SHP77 (cell line): ENCODE measurements around the gene C1QA.
"Not testable (repeated sequence)": the region's sequence is repeated elsewhere in the genome, so short reads cannot be mapped to it uniquely, and the experiment has no call there.

Source experiments
- DNase-seq, 2 experiments: peaks; one replicate each; lab custom pipeline; 2025; lab: John Stamatoyannopoulos, UW

Gene C1QA

GRCh38 chr1:22673486-22674409 is 37.3 kb downstream of the C1QA start:
- peak in 1 of 2 experiments; percentile 27 for DNase-seq

GRCh38 chr1:22674410-22674749 is 38.0 kb downstream of the C1QA start:
- no peak for DNase-seq

GRCh38 chr1:22676151-22676550 is 39.7 kb downstream of the C1QA start:
- DNase-seq: not testable (repeated sequence)

GRCh38 chr1:22676916-22677583 is 40.6 kb downstream of the C1QA start:
- DNase-seq: no peak

- no peak for DNase-seq
These were observed 41.8 kb downstream of the C1QA start for GRCh38 chr1:22677931-22678896.

- DNase-seq: no peak
These were observed 44.3 kb downstream of the C1QA start for GRCh38 chr1:22680726-22681125.

- no peak for DNase-seq
These were observed 45.3 kb downstream of the C1QA start for GRCh38 chr1:22681556-22682276.

- no peak for DNase-seq
These were observed 47.1 kb downstream of the C1QA start for GRCh38 chr1:22683547-22683946.

GRCh38 chr1:22685591-22686059 is 49.2 kb downstream of the C1QA start:
- DNase-seq: no peak

GRCh38 chr1:22687191-22687590 is 50.8 kb downstream of the C1QA start:
- DNase-seq: no peak

- DNase-seq: no peak
These were observed 52.0 kb downstream of the C1QA start for GRCh38 chr1:22688466-22688865.
